ENCODE results near the gene INPP5A.

- TF ChIP-seq SP1 (IDR thresholded peaks at IDR 0.05; ENCODE audit: low read depth) (no peak), POLR2A (IDR thresholded peaks at IDR 0.05; ENCODE audit: borderline replicate concordance, extremely low read depth, insufficient read depth, insufficient read length) (no peak)
Measured at GRCh38 chr10:132645247-132645530, 107.6 kb downstream of the INPP5A start.
